HepG2 (cell line): ENCODE measurements around the gene EMC1. TPM values are rescaled to one million over a fixed set of nuclear protein-coding genes. Genes with fewer than 3 reads are reported as not detected.

Source experiments
- ATAC-seq: fragments of 200-7000 bp; cut with Tn5 transposase; 3 replicates; pipeline ENCODE4 v1.9.1; 2020; ENCODE audit warnings: mild to moderate bottlenecking, moderate library complexity
- BruUV-seq: library from RNA; stranded (reverse); fragments of 400-500 nt; replicated peaks from 2 replicates; lab custom pipeline; 2021; lab: Mats Ljungman, UMichigan
- CTCF ChIA-PET: fragments of 300-600 bp; formaldehyde crosslinking; extraction: SDS; loops from one replicate; lab custom pipeline; 2021; ENCODE audit warnings: low total read pairs, inconsistent platforms, low intra/inter-chr PET ratio; lab: Yijun Ruan, JAX
- POLR2A ChIA-PET: fragments of 350-600 bp; sonication (Branson Sonifier 250); formaldehyde crosslinking; loops from one replicate; lab custom pipeline; 2020; ENCODE audit warnings: antibody characterized with exemption, inconsistent platforms; lab: Yijun Ruan, JAX
- DNase-seq: peaks from one replicate; pipeline ENCODE4 v3.0.0-alpha.2; 2015; ENCODE audit warnings: low spot score
- FAIRE-seq: peaks from 3 replicates; lab custom pipeline; 2011; peaks lifted over from hg19 to GRCh38; lab: Jason Lieb, UNC
- H2AFZ ChIP-seq: one replicate; pipeline ENCODE4 v1.6.1; 2011; ENCODE audit warnings: low read length, inconsistent platforms
- H3K27ac ChIP-seq: fragments of 300-600 bp; 3 replicates; pipeline ENCODE4 v1.8.0; 2011; ENCODE audit warnings: mixed run types, mild to moderate bottlenecking, mixed read lengths, low read length, inconsistent platforms; ENCODE audit not compliant: insufficient read depth; ENCODE audit errors: extremely low read length
- H3K27me3 ChIP-seq, 2 experiments: fragments of 200-600 bp in 1 of 2; 2 replicates in 1 of 2; 3 replicates in 1 of 2; pipeline versions ENCODE4 v1.6.0 to v1.8.0; 2011; ENCODE audit warnings: low read length in 2 of 2, mild to moderate bottlenecking in 2 of 2, moderate library complexity in 2 of 2, inconsistent platforms in 1 of 2; ENCODE audit not compliant: insufficient read depth in 2 of 2, control insufficient read depth in 1 of 2
- H3K36me3 ChIP-seq, 2 experiments: fragments of 200-600 bp in 1 of 2; replicated peaks in 1 of 2; 2 replicates in 1 of 2; 3 replicates in 1 of 2; pipeline versions ENCODE4 v1.5.1 to v1.8.0; 2011; ENCODE audit warnings: low read length in 2 of 2, inconsistent platforms in 1 of 2; ENCODE audit not compliant: insufficient read depth in 2 of 2, control insufficient read depth in 1 of 2
- H3K4me1 ChIP-seq: 2 replicates; pipeline ENCODE4 v1.5.1; 2012; ENCODE audit warnings: low read length, inconsistent platforms; ENCODE audit not compliant: insufficient read depth
- H3K4me2 ChIP-seq: 2 replicates; pipeline ENCODE4 v1.6.0; 2011; ENCODE audit warnings: low read depth, low read length, inconsistent platforms
- H3K4me3 ChIP-seq, 3 experiments: fragments of 200-600 bp in 1 of 3; sonication (generic), shearing (Covaris generic) in 1 of 3; replicated peaks in 1 of 3; 2 replicates each; pipeline ENCODE4 v1.5.1; 2011 to 2016; ENCODE audit warnings: low read length in 3 of 3, inconsistent platforms in 2 of 3, low read depth in 2 of 3, mild to moderate bottlenecking in 2 of 3, control low read depth in 1 of 3, mixed read lengths in 1 of 3; ENCODE audit not compliant: insufficient read depth in 1 of 3
- H3K79me2 ChIP-seq: one replicate; pipeline ENCODE4 v1.6.1; 2011; ENCODE audit warnings: low read length, inconsistent platforms; ENCODE audit not compliant: insufficient read depth
- H3K9ac ChIP-seq: 2 replicates; pipeline ENCODE4 v1.6.0; 2011; ENCODE audit warnings: mild to moderate bottlenecking, low read depth, low read length, inconsistent platforms; ENCODE audit not compliant: insufficient read depth
- H3K9me3 ChIP-seq: 2 replicates; pipeline ENCODE4 v1.5.1; 2012; ENCODE audit warnings: mild to moderate bottlenecking, low read length
- H4K20me1 ChIP-seq: 2 replicates; pipeline ENCODE4 v1.6.0; 2011; ENCODE audit warnings: inconsistent platforms, mild to moderate bottlenecking, low read length, moderate library complexity; ENCODE audit not compliant: insufficient read depth
- ARNT ChIP-seq: fragments of 450-650 bp; IDR thresholded peaks from 2 replicates; pipeline ENCODE4 v1.6.1; 2017
- ELF1 ChIP-seq: sonication (generic); formaldehyde crosslinking; IDR thresholded peaks from 2 replicates; pipeline ENCODE4 v1.4.0; 2020; ENCODE audit warnings: missing genetic modification reagents
- ETV5 ChIP-seq: IDR thresholded peaks from 2 replicates; pipeline ENCODE4 v1.6.1; 2018; ENCODE audit warnings: missing biosample characterization, missing genetic modification reagents, inconsistent platforms, borderline replicate concordance
- FOXO1 ChIP-seq: sonication (generic); formaldehyde crosslinking; IDR thresholded peaks from 2 replicates; pipeline ENCODE4 v1.4.0; 2020; ENCODE audit warnings: missing genetic modification reagents
- FOXP1 ChIP-seq, 2 experiments: fragments of 450-650 bp in 1 of 2; IDR thresholded peaks; 2 replicates each; pipeline ENCODE4 v1.6.1; 2017 to 2018; ENCODE audit warnings: antibody characterized with exemption in 1 of 2
- ISX ChIP-seq: sonication (generic); formaldehyde crosslinking; conservative IDR thresholded peaks from 2 replicates; pipeline ENCODE4 v1.5.0; 2020; ENCODE audit warnings: missing genetic modification reagents
- RBM22 ChIP-seq: fragments of 200-400 bp; formaldehyde crosslinking; optimal IDR thresholded peaks from 2 replicates; pipeline ENCODE3; 2017; ENCODE audit warnings: mild to moderate bottlenecking, low read length, moderate library complexity
- REXO4 ChIP-seq: sonication (generic); formaldehyde crosslinking; IDR thresholded peaks from 2 replicates; pipeline ENCODE4 v1.8.0; 2022; ENCODE audit warnings: missing genetic modification reagents, mild to moderate bottlenecking, borderline replicate concordance
- SKI ChIP-seq: fragments of 450-650 bp; IDR thresholded peaks from one replicate; pipeline ENCODE4 v1.6.1; 2018; ENCODE audit warnings: mild to moderate bottlenecking; ENCODE audit not compliant: partially characterized antibody
- ZNF484 ChIP-seq: sonication (generic); formaldehyde crosslinking; IDR thresholded peaks from 2 replicates; pipeline ENCODE4 v1.5.1; 2020; ENCODE audit warnings: mild to moderate bottlenecking, low read depth, missing genetic modification reagents, borderline replicate concordance
- ZSCAN22 ChIP-seq: sonication (generic); formaldehyde crosslinking; IDR thresholded peaks from 2 replicates; pipeline ENCODE4 v1.4.0; 2020; ENCODE audit warnings: mild to moderate bottlenecking, missing genetic modification reagents
- WGBS: methylation state at CpG from one replicate; pipeline ENCODE4 v1.1.6; 2017; ENCODE audit warnings: low lambda C conversion rate; 5-methylcytosine and 5-hydroxymethylcytosine counted together
- in situ Hi-C: cut with HindIII; loops from 2 replicates; pipeline ENCODE4 v1.10.0; 2017; ENCODE audit warnings: low pct_unique_long_range_greater_than_20kb; ENCODE audit not compliant: extremely low pct_ligation_motif_present
- intact Hi-C: fragments of 100-400 bp; cut with micrococcal nuclease; formaldehyde crosslinking; loops from one replicate; pipeline ENCODE4 v1.10.0; 2022; ENCODE audit not compliant: unreplicated experiment
- polyA plus RNA-seq, 8 experiments: library from polyadenylated mRNA; depleted of rRNA in 3 of 8; stranded (reverse) in 7 of 8; unstranded in 1 of 8; fragments of >200 nt; fragmentation: Illumina TruSeq in 4 of 8; extraction: Trizol in 4 of 8; gene quantifications; 2 replicates each; pipeline versions ENCODE4 v1.2.1 to v1.2.3, GENCODE V29; 2011 to 2016; ENCODE audit warnings: low read depth in 4 of 8, missing spikeins in 1 of 8, mixed read lengths in 1 of 8; ENCODE audit not compliant: insufficient read depth in 1 of 8
- total RNA-seq, 5 experiments: library from RNA; depleted of rRNA; stranded (reverse); fragments of >200 nt; fragmentation: Illumina TruSeq; extraction: Trizol; gene quantifications; 2 replicates each; pipeline ENCODE4 v1.2.3, GENCODE V29; 2016; ENCODE audit warnings: low read depth in 1 of 5
- TF ChIP-seq, protein P1 (sequence below): IDR thresholded peaks from 2 replicates; pipeline ENCODE4 v1.6.1; 2016; ENCODE audit warnings: missing biosample characterization, missing genetic modification reagents, low read depth
- TF ChIP-seq, protein P2 (sequence below): sonication (generic); formaldehyde crosslinking; IDR thresholded peaks from 2 replicates; pipeline ENCODE4 v1.8.0; 2022; ENCODE audit warnings: mild to moderate bottlenecking, missing genetic modification reagents; ENCODE audit not compliant: insufficient replicate concordance
- TF ChIP-seq, protein P3 (sequence below): sonication (generic); formaldehyde crosslinking; IDR thresholded peaks from 2 replicates; pipeline ENCODE4 v1.5.0; 2020; ENCODE audit warnings: mild to moderate bottlenecking, missing genetic modification reagents
- TF ChIP-seq, protein P4 (sequence below): sonication (generic); formaldehyde crosslinking; conservative IDR thresholded peaks from 2 replicates; pipeline ENCODE4 v1.5.0; 2020; ENCODE audit warnings: missing genetic modification reagents

Gene EMC1
- total and polyA plus RNA-seq, 2 of the 13 experiments (the other 11 are each of a cell fraction or from before 2014, with no cell fraction given), result 38.0 to 61.3 TPM

DNA sequence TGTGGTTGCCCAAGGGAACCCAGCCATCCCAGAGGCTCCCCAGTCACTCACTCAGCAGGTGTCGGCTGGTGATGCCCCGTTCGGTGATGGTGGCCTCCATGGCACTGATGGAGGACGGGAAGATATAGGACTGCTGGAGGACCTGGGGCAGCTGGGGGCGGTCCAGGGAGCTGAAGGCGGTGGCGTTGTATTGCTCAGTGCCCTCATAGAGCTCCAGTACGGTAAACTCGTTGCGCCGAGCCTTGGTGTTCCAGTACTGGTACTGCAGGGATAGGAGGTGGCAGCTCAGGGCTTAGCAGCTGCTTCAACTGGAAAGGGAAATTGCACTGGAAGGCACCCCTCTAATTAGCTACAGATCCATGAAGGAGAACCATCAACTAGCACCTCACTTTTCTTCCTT is 28.8 kb downstream of the EMC1 start (continued):
- TF ChIP-seq RBM22, result peak; percentile 30

DNA sequence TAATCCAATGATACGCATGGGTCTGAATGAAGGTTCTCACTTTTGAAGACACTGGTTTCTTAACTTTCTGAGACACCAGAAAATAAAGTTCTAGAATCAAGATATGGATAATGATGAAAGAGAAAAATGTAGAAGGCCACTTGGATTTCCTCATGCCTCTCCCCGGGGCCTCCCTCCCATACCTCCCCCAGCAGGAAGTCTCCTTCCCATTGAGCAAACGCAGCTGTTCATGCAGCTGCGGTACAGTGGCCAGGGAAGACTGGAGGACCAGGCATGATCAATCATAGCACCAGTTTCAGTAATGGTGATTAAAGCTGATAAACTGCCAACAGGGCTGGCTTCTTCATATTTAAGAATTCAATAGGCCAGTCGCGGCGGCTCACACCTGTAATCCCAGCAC is 30.3 kb downstream of the EMC1 start:
- no peak for FAIRE-seq
- H3K4me3 ChIP-seq, result no peak overlapping the region
- H4K20me1 ChIP-seq, result no peaks in the 10 kb centered on the region
- peaks cover 29 to 74% of the 10 kb centered on the region in 2 experiments for H3K36me3 ChIP-seq
- no TSS peak for BruUV-seq
- TF ChIP-seq ZSCAN22 (CRISPR knock-in tag) (no peak), FOXP1 (IDR thresholded peaks at IDR 0.05) (no peak), FOXP1 (CRISPR knock-in tag; IDR thresholded peaks at IDR 0.05) (no peak), ARNT (no peak), ETV5 (CRISPR knock-in tag) (no peak), SKI (no peak), ELF1 (CRISPR knock-in tag) (no peak), REXO4 (CRISPR knock-in tag) (no peak), ZNF484 (CRISPR knock-in tag) (no peak), FOXO1 (CRISPR knock-in tag) (no peak), ISX (CRISPR knock-in tag) (no peak)
- TF ChIP-seq, protein P1, sequence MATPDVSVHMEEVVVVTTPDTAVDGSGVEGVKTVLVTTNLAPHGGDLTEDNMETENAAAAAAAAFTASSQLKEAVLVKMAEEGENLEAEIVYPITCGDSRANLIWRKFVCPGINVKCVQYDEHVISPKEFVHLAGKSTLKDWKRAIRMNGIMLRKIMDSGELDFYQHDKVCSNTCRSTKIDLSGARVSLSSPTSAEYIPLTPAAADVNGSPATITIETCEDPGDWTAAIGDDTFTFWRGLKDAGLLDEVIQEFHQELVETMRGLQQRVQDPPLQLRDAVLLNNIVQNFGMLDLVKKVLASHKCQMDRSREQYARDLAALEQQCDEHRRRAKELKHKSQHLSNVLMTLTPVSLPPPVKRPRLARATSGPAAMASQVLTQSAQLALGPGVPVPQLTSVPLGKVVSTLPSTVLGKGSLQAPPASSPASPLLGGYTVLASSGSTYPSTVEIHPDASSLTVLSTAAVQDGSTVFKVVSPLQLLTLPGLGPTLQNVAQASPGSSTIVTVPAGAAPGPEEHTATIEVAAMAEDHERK (CRISPR knock-in tag), result no peak
- TF ChIP-seq, protein P2, sequence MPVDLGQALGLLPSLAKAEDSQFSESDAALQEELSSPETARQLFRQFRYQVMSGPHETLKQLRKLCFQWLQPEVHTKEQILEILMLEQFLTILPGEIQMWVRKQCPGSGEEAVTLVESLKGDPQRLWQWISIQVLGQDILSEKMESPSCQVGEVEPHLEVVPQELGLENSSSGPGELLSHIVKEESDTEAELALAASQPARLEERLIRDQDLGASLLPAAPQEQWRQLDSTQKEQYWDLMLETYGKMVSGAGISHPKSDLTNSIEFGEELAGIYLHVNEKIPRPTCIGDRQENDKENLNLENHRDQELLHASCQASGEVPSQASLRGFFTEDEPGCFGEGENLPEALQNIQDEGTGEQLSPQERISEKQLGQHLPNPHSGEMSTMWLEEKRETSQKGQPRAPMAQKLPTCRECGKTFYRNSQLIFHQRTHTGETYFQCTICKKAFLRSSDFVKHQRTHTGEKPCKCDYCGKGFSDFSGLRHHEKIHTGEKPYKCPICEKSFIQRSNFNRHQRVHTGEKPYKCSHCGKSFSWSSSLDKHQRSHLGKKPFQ (CRISPR knock-in tag), result no peak
- TF ChIP-seq, protein P3, sequence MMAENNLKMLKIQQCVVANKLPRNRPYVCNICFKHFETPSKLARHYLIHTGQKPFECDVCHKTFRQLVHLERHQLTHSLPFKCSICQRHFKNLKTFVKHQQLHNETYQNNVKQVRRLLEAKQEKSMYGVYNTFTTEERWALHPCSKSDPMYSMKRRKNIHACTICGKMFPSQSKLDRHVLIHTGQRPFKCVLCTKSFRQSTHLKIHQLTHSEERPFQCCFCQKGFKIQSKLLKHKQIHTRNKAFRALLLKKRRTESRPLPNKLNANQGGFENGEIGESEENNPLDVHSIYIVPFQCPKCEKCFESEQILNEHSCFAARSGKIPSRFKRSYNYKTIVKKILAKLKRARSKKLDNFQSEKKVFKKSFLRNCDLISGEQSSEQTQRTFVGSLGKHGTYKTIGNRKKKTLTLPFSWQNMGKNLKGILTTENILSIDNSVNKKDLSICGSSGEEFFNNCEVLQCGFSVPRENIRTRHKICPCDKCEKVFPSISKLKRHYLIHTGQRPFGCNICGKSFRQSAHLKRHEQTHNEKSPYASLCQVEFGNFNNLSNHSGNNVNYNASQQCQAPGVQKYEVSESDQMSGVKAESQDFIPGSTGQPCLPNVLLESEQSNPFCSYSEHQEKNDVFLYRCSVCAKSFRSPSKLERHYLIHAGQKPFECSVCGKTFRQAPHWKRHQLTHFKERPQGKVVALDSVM, result no peak
- TF ChIP-seq, protein P4, sequence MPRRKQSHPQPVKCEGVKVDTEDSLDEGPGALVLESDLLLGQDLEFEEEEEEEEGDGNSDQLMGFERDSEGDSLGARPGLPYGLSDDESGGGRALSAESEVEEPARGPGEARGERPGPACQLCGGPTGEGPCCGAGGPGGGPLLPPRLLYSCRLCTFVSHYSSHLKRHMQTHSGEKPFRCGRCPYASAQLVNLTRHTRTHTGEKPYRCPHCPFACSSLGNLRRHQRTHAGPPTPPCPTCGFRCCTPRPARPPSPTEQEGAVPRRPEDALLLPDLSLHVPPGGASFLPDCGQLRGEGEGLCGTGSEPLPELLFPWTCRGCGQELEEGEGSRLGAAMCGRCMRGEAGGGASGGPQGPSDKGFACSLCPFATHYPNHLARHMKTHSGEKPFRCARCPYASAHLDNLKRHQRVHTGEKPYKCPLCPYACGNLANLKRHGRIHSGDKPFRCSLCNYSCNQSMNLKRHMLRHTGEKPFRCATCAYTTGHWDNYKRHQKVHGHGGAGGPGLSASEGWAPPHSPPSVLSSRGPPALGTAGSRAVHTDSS (CRISPR knock-in tag), result no peak
- intact Hi-C loops, result no loop called here
- no peak overlapping the region for H3K27ac ChIP-seq
- ATAC-seq, result no peak
- in situ Hi-C loops, result no loop called here
- no peak overlapping the region for H3K9ac ChIP-seq
- no peak for DNase-seq
- peaks cover 27% of the 10 kb centered on the region for H3K4me1 ChIP-seq
- H2AFZ ChIP-seq, result no peak overlapping the region
- H3K9me3 ChIP-seq, result no peaks in the 10 kb centered on the region
- no peak overlapping the region for H3K4me2 ChIP-seq
- ChIA-PET POLR2A (interaction anchor here (0.5 to 2.6 kb wide), 3 partner anchors 10 to 572 kb away, joined by 3 to 10 read pairs (median 3); no protein-coding TSS in a partner anchor), CTCF (no interaction called here)
- H3K27me3 ChIP-seq, result no peaks in the 10 kb centered on the region
- no peaks in the 10 kb centered on the region for H3K79me2 ChIP-seq
- WGBS, result 93% methylated on average over 7 of the region's 7 CpGs
